Suprapubic skin (tissue), 4 donors: ENCODE results near the gene PUSL1. TPM values are rescaled to one million over a fixed set of nuclear protein-coding genes. Genes with fewer than 3 reads are reported as not detected.

Experiments
- DNase-seq, 2 donors: peaks; one replicate each; pipeline ENCODE4 v3.0.0-alpha.2; 2019; ENCODE audit warnings: low spot score in 2 of 2
- H3K27ac ChIP-seq: fragments of 200-600 bp; sonication (generic); one replicate; pipeline ENCODE4 v1.5.1; 2019
- H3K27me3 ChIP-seq: fragments of 200-600 bp; sonication (generic); one replicate; pipeline ENCODE4 v1.5.1; 2019
- H3K36me3 ChIP-seq: fragments of 200-600 bp; sonication (generic); one replicate; pipeline ENCODE4 v1.5.1; 2019
- H3K4me1 ChIP-seq: fragments of 200-600 bp; sonication (generic); one replicate; pipeline ENCODE4 v1.5.1; 2019
- H3K4me3 ChIP-seq: fragments of 200-600 bp; sonication (generic); one replicate; pipeline ENCODE4 v1.5.1; 2019; ENCODE audit warnings: mild to moderate bottlenecking
- H3K9me3 ChIP-seq: fragments of 200-600 bp; sonication (generic); one replicate; pipeline ENCODE4 v1.5.1; 2019
- EP300 ChIP-seq: sonication (generic); formaldehyde crosslinking; IDR thresholded peaks from one replicate; pipeline ENCODE4 v1.6.1; 2017; ENCODE audit warnings: antibody characterized with exemption
- POLR2A ChIP-seq, 2 donors: fragments of 450-650 bp; IDR thresholded peaks; one replicate each; pipeline ENCODE4 v1.6.1; 2017; ENCODE audit warnings: antibody characterized with exemption in 2 of 2, mild to moderate bottlenecking in 2 of 2, moderate library complexity in 2 of 2
- POLR2AphosphoS5 ChIP-seq, 3 donors: sonication (generic); formaldehyde crosslinking; IDR thresholded peaks; one replicate each; pipeline ENCODE4 v1.6.1; 2017; ENCODE audit warnings: antibody characterized with exemption in 3 of 3
- WGBS: methylation state at CpG from one replicate; pipeline ENCODE4 v1.1.5; 2018; 5-methylcytosine and 5-hydroxymethylcytosine counted together
- total RNA-seq, 4 donors: library from RNA; depleted of rRNA; stranded (reverse); fragments of >200 nt; gene quantifications; one replicate each; pipeline ENCODE4 v1.1.0, GENCODE V29; 2016
- TF ChIP-seq, protein P1 (sequence below), 2 donors: fragments of 200-600 bp in 1 of 2; fragments of 450-650 bp in 1 of 2; sonication (generic) in 1 of 2; IDR thresholded peaks; one replicate each; pipeline ENCODE4 v1.5.1; 2016 to 2019; ENCODE audit warnings: antibody characterized with exemption in 2 of 2, mild to moderate bottlenecking in 1 of 2, moderate library complexity in 1 of 2

PUSL1 gene
- total RNA-seq, 4 donors from 2014 or later = 16.9 to 56.4 (median 36.4) TPM

DNA sequence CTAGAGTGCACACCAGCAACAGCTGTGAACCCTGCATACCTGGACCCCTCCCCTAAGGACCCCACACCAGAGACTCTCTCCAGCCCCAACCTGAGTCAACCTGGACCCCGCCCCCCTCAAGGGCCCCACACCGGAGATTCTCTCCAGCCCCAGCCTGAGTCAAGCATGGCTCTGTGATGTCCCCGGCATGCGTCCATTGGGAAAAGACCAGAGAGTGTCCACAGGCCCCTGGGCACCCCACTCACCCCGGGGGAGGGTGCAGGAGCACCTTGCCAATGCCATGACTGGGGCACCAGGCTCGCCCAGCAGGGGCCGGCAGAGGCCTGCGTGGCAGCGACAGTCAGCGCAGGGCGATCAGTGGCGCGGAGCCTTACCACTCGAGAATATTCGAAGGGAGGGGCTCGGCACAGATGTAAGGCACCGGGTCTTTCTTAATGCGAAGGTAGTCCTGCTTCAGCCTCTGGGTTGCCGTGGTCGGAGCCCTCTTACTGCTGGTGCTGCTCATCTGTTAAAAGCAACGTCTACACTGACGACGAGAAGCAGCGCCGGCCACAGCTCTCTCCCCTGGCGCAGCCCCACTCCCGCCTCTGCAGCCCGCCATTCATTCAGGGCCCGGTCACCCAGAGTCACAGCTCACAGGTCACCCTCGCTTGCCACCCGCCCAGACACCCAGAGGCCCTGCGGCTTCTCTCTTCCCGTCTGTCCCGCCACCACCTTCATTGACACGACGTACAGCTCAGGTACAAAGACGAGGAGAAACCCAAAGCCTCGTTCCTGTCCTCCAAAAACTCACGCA lies 40.7 kb upstream of the PUSL1 start:
- H3K4me1 ChIP-seq = peaks cover 29% of the 10 kb centered on the region
- no peaks in the 10 kb centered on the region for H3K9me3 ChIP-seq
- no peak for TF ChIP-seq POLR2AphosphoS5 (IDR thresholded peaks at IDR 0.05)
- TF ChIP-seq, protein P1, sequence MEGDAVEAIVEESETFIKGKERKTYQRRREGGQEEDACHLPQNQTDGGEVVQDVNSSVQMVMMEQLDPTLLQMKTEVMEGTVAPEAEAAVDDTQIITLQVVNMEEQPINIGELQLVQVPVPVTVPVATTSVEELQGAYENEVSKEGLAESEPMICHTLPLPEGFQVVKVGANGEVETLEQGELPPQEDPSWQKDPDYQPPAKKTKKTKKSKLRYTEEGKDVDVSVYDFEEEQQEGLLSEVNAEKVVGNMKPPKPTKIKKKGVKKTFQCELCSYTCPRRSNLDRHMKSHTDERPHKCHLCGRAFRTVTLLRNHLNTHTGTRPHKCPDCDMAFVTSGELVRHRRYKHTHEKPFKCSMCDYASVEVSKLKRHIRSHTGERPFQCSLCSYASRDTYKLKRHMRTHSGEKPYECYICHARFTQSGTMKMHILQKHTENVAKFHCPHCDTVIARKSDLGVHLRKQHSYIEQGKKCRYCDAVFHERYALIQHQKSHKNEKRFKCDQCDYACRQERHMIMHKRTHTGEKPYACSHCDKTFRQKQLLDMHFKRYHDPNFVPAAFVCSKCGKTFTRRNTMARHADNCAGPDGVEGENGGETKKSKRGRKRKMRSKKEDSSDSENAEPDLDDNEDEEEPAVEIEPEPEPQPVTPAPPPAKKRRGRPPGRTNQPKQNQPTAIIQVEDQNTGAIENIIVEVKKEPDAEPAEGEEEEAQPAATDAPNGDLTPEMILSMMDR (IDR thresholded peaks at IDR 0.05) = no peak
- TF ChIP-seq POLR2A (IDR thresholded peaks at IDR 0.05) = no peak
- no peak for TF ChIP-seq EP300
- DNase-seq = no peak
- WGBS = 94% methylated on average over 36 of the region's 39 CpGs
- H3K36me3 ChIP-seq = peaks cover 61% of the 10 kb centered on the region
- no peak overlapping the region for H3K27ac ChIP-seq
- no peaks in the 10 kb centered on the region for H3K27me3 ChIP-seq
- no peak overlapping the region for H3K4me3 ChIP-seq

GRCh38 chr1:1268284-1268682 lies 40.1 kb upstream of the PUSL1 start:
- 90% methylated on average over 13 of the region's 13 CpGs for WGBS
- Histone ChIP-seq H3K27ac (no peak overlapping the region), H3K4me3 (no peak overlapping the region), H3K9me3 (no peaks in the 10 kb centered on the region), H3K36me3 (peaks cover 55% of the 10 kb centered on the region), H3K27me3 (no peaks in the 10 kb centered on the region), H3K4me1 (peaks cover 33% of the 10 kb centered on the region)
- TF ChIP-seq POLR2A (IDR thresholded peaks at IDR 0.05) (no peak), EP300 (no peak), POLR2AphosphoS5 (IDR thresholded peaks at IDR 0.05) (no peak)
- TF ChIP-seq, protein P1 (IDR thresholded peaks at IDR 0.05) = no peak
- DNase-seq = no peak

DNA sequence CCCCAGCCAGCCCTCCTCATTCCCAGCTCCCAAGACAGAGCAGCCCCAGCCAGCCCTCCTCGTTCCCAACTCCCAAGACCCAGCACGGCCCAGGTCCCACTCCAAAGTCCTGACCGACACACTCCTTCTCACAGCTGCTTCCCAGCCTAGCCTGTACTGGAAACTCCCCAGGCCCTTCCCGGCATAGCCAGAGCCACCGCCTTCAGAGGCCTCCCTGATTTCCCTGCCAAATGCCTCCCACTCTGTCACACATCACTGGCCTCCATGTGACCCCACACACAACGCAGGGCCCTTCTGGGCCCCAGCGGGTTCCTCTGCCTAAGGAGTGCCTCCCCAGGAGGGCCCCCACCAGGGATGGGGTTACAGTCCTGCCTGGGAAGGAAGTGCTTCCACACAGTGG lies 37.6 kb upstream of the PUSL1 start:
- no peak overlapping the region for H3K4me3 ChIP-seq
- 48% methylated on average over 5 of the region's 7 CpGs for WGBS

GRCh38 chr1:1272341-1273208 lies 35.8 kb upstream of the PUSL1 start:
- WGBS = 41% methylated on average over 16 of the region's 43 CpGs
- no peaks in the 10 kb centered on the region for H3K9me3 ChIP-seq
- DNase-seq = peak in 1 of 2 donors; percentile 70
- TF ChIP-seq, protein P1 (IDR thresholded peaks at IDR 0.05) = no peak
- no peak for TF ChIP-seq POLR2AphosphoS5 (IDR thresholded peaks at IDR 0.05)
- TF ChIP-seq POLR2A (IDR thresholded peaks at IDR 0.05) = no peak
- TF ChIP-seq EP300 = no peak
- H3K27me3 ChIP-seq = no peaks in the 10 kb centered on the region
- H3K4me1 ChIP-seq = peaks cover 44% of the 10 kb centered on the region
- H3K27ac ChIP-seq = peak overlapping the region; percentile 85
- peak overlapping the region; percentile 77 for H3K4me3 ChIP-seq
- H3K36me3 ChIP-seq = peaks cover 13% of the 10 kb centered on the region

More for the DNA sequence above, 37.6 kb upstream of the PUSL1 start:
- DNase-seq = no peak
- Histone ChIP-seq H3K27me3 (no peaks in the 10 kb centered on the region), H3K9me3 (no peaks in the 10 kb centered on the region), H3K4me1 (peaks cover 44% of the 10 kb centered on the region), H3K27ac (no peak overlapping the region), H3K36me3 (peaks cover 29% of the 10 kb centered on the region)
- TF ChIP-seq EP300 = no peak
- TF ChIP-seq, protein P1 (IDR thresholded peaks at IDR 0.05) = no peak
- TF ChIP-seq POLR2AphosphoS5 (IDR thresholded peaks at IDR 0.05) = no peak
- no peak for TF ChIP-seq POLR2A (IDR thresholded peaks at IDR 0.05)

GRCh38 chr1:1273209-1273511 lies 35.2 kb upstream of the PUSL1 start:
- TF ChIP-seq EP300 = no peak
- TF ChIP-seq POLR2A (IDR thresholded peaks at IDR 0.05) = no peak
- TF ChIP-seq POLR2AphosphoS5 (IDR thresholded peaks at IDR 0.05) = no peak
- TF ChIP-seq, protein P1 (IDR thresholded peaks at IDR 0.05) = no peak
- peak in 1 of 2 donors; percentile 66 for DNase-seq
- WGBS = no CpG with 5 or more reads among the region's 31 CpGs

More at GRCh38 chr1:1273209-1273511, 35.2 kb upstream of the PUSL1 start:
- peaks cover 8% of the 10 kb centered on the region for H3K36me3 ChIP-seq
- peak overlapping the region; percentile 85 for H3K27ac ChIP-seq
- peaks cover 44% of the 10 kb centered on the region for H3K4me1 ChIP-seq
- no peaks in the 10 kb centered on the region for H3K27me3 ChIP-seq
- peak overlapping the region; percentile 77 for H3K4me3 ChIP-seq
- H3K9me3 ChIP-seq = no peaks in the 10 kb centered on the region
